HEK293 (cell line): ENCODE results near the gene SLC25A26.

Source experiments
- CTCF ChIA-PET: fragments of 350-600 bp; formaldehyde crosslinking; extraction: SDS; loops from one replicate; lab custom pipeline; 2021; ENCODE audit warnings: antibody characterized with exemption; lab: Yijun Ruan, JAX
- POLR2A ChIA-PET: fragments of 300-600 bp; formaldehyde crosslinking; extraction: SDS; loops from one replicate; lab custom pipeline; 2020; ENCODE audit warnings: antibody characterized with exemption, inconsistent platforms; lab: Yijun Ruan, JAX
- H3K27ac ChIP-seq: fragments of 200-500 bp; sonication (Bioruptor generic); 2 replicates; pipeline ENCODE4 v1.5.1; 2014; ENCODE audit warnings: low read depth, low read length, control low read depth, inconsistent platforms; ENCODE audit errors: extremely low read depth
- H3K36me3 ChIP-seq, 2 experiments: fragments of 200-500 bp in 1 of 2; sonication (Bioruptor generic) in 1 of 2; 1 replicate in 1 of 2; 2 replicates in 1 of 2; pipeline ENCODE4 v1.5.1; 2014 to 2017; ENCODE audit warnings: inconsistent platforms in 2 of 2, low read length in 2 of 2; ENCODE audit not compliant: control insufficient read depth in 2 of 2, insufficient read depth in 1 of 2
- H3K4me1 ChIP-seq: fragments of 200-500 bp; sonication (Bioruptor generic); 2 replicates; pipeline ENCODE4 v1.5.1; 2014; ENCODE audit warnings: mild to moderate bottlenecking, low read length, inconsistent platforms; ENCODE audit not compliant: control insufficient read depth, insufficient read depth
- H3K4me3 ChIP-seq: 2 replicates; pipeline ENCODE4 v1.5.1; 2011; ENCODE audit warnings: low read depth, mild to moderate bottlenecking, control low read depth, low read length, moderate library complexity
- H3K9me3 ChIP-seq: fragments of 200-500 bp; sonication (Bioruptor generic); 2 replicates; pipeline ENCODE4 v1.5.1; 2014; ENCODE audit warnings: low read depth, low read length, inconsistent platforms; ENCODE audit not compliant: control insufficient read depth, insufficient read depth
- ATF2 ChIP-seq: fragments of 450-650 bp; formaldehyde crosslinking; IDR thresholded peaks from 2 replicates; pipeline ENCODE4 v1.5.1; 2016; ENCODE audit warnings: missing biosample characterization, missing genetic modification characterization, low read depth
- KLF9 ChIP-seq: fragments of 450-650 bp; formaldehyde crosslinking; IDR thresholded peaks from 2 replicates; pipeline ENCODE4 v1.5.1; 2016; ENCODE audit warnings: missing biosample characterization, missing genetic modification characterization, low read depth
- OVOL3 ChIP-seq: fragments of 450-650 bp; formaldehyde crosslinking; IDR thresholded peaks from 2 replicates; pipeline ENCODE4 v1.5.1; 2016; ENCODE audit warnings: missing biosample characterization, missing genetic modification characterization
- PRDM1 ChIP-seq: fragments of 450-650 bp; formaldehyde crosslinking; IDR thresholded peaks from 2 replicates; pipeline ENCODE4; 2016; ENCODE audit warnings: missing biosample characterization, missing genetic modification characterization
- PRDM4 ChIP-seq: fragments of 450-650 bp; formaldehyde crosslinking; IDR thresholded peaks from 2 replicates; pipeline ENCODE4 v1.5.1; 2017; ENCODE audit warnings: missing biosample characterization, missing genetic modification characterization
- SP2 ChIP-seq: fragments of 450-650 bp; formaldehyde crosslinking; IDR thresholded peaks from 2 replicates; pipeline ENCODE4 v1.5.1; 2016; ENCODE audit warnings: missing biosample characterization, missing genetic modification characterization
- ZBTB17 ChIP-seq: fragments of 450-650 bp; formaldehyde crosslinking; IDR thresholded peaks from 2 replicates; pipeline ENCODE4 v1.5.1; 2016; ENCODE audit warnings: missing biosample characterization, missing genetic modification characterization
- ZBTB20 ChIP-seq: fragments of 450-650 bp; formaldehyde crosslinking; IDR thresholded peaks from 2 replicates; pipeline ENCODE4 v1.5.1; 2016; ENCODE audit warnings: missing biosample characterization, missing genetic modification characterization
- ZBTB21 ChIP-seq: fragments of 450-650 bp; formaldehyde crosslinking; IDR thresholded peaks from 2 replicates; pipeline ENCODE4 v1.5.1; 2017; ENCODE audit warnings: missing biosample characterization, missing genetic modification characterization
- ZNF302 ChIP-seq: fragments of 450-650 bp; formaldehyde crosslinking; IDR thresholded peaks from 2 replicates; pipeline ENCODE4 v1.5.1; 2016; ENCODE audit warnings: missing biosample characterization, missing genetic modification characterization, low read depth
- ZNF341 ChIP-seq: fragments of 450-650 bp; formaldehyde crosslinking; IDR thresholded peaks from 2 replicates; pipeline ENCODE4; 2016; ENCODE audit warnings: low read depth, missing biosample characterization, missing genetic modification characterization
- ZNF394 ChIP-seq: fragments of 450-650 bp; formaldehyde crosslinking; IDR thresholded peaks from 2 replicates; pipeline ENCODE4 v1.5.1; 2016; ENCODE audit warnings: missing biosample characterization, missing genetic modification characterization, mild to moderate bottlenecking, moderate library complexity, borderline replicate concordance
- ZNF654 ChIP-seq: fragments of 450-650 bp; formaldehyde crosslinking; IDR thresholded peaks from 2 replicates; pipeline ENCODE4 v1.5.1; 2016; ENCODE audit warnings: low read depth, missing biosample characterization, missing genetic modification characterization
- TF ChIP-seq, protein P1 (sequence below): fragments of 450-650 bp; formaldehyde crosslinking; IDR thresholded peaks from 2 replicates; pipeline ENCODE4 v1.5.1; 2017; ENCODE audit warnings: missing biosample characterization, missing genetic modification characterization
- TF ChIP-seq, protein P2 (sequence below): fragments of 450-650 bp; formaldehyde crosslinking; IDR thresholded peaks from 2 replicates; pipeline ENCODE4; 2016; ENCODE audit warnings: missing biosample characterization, missing genetic modification characterization
- TF ChIP-seq, protein P3 (sequence below): fragments of 450-650 bp; formaldehyde crosslinking; conservative IDR thresholded peaks from 2 replicates; pipeline ENCODE4 v1.5.1; 2016; ENCODE audit warnings: low read depth, missing biosample characterization, missing genetic modification characterization
- TF ChIP-seq, protein P4 (sequence below): fragments of 450-650 bp; formaldehyde crosslinking; IDR thresholded peaks from 2 replicates; pipeline ENCODE4 v1.5.1; 2016; ENCODE audit warnings: missing biosample characterization, missing genetic modification characterization

Gene SLC25A26

DNA sequence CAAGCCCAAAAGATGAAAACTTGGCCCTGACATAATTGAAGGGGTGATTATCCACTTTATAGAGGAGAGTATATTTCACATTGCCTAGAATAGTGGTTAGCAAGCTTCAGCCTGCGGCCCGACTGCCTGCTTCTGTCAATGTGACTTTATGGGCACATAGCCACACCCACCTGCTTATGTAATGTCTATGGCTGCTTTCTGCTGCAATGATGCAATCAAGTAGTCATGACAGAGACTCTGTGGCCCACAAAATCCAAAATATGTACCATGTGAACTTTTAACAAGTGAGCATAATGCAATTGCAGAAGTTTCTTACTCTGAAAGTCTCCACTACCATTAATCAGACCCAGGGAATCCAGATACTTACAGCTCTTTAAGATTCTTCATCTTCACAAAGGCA lies 176.9 kb downstream of the SLC25A26 start (continued):
- peak; percentile 72 for TF ChIP-seq KLF9 (tag by site-specific recombination)
- TF ChIP-seq ATF2: peak; percentile 67
- TF ChIP-seq, protein P1, sequence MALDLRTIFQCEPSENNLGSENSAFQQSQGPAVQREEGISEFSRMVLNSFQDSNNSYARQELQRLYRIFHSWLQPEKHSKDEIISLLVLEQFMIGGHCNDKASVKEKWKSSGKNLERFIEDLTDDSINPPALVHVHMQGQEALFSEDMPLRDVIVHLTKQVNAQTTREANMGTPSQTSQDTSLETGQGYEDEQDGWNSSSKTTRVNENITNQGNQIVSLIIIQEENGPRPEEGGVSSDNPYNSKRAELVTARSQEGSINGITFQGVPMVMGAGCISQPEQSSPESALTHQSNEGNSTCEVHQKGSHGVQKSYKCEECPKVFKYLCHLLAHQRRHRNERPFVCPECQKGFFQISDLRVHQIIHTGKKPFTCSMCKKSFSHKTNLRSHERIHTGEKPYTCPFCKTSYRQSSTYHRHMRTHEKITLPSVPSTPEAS (tag by site-specific recombination): no peak
- no peak for TF ChIP-seq PRDM1 (tag by site-specific recombination)
- TF ChIP-seq, protein P2, sequence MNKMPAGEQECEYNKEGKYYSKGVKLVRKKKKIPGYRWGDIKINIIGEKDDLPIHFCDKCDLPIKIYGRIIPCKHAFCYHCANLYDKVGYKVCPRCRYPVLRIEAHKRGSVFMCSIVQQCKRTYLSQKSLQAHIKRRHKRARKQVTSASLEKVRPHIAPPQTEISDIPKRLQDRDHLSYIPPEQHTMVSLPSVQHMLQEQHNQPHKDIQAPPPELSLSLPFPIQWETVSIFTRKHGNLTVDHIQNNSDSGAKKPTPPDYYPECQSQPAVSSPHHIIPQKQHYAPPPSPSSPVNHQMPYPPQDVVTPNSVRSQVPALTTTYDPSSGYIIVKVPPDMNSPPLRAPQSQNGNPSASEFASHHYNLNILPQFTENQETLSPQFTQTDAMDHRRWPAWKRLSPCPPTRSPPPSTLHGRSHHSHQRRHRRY (tag by site-specific recombination): no peak
- TF ChIP-seq ZBTB21: peak; percentile 43; the same call in 1 of the 2 replicates
- TF ChIP-seq, protein P3, sequence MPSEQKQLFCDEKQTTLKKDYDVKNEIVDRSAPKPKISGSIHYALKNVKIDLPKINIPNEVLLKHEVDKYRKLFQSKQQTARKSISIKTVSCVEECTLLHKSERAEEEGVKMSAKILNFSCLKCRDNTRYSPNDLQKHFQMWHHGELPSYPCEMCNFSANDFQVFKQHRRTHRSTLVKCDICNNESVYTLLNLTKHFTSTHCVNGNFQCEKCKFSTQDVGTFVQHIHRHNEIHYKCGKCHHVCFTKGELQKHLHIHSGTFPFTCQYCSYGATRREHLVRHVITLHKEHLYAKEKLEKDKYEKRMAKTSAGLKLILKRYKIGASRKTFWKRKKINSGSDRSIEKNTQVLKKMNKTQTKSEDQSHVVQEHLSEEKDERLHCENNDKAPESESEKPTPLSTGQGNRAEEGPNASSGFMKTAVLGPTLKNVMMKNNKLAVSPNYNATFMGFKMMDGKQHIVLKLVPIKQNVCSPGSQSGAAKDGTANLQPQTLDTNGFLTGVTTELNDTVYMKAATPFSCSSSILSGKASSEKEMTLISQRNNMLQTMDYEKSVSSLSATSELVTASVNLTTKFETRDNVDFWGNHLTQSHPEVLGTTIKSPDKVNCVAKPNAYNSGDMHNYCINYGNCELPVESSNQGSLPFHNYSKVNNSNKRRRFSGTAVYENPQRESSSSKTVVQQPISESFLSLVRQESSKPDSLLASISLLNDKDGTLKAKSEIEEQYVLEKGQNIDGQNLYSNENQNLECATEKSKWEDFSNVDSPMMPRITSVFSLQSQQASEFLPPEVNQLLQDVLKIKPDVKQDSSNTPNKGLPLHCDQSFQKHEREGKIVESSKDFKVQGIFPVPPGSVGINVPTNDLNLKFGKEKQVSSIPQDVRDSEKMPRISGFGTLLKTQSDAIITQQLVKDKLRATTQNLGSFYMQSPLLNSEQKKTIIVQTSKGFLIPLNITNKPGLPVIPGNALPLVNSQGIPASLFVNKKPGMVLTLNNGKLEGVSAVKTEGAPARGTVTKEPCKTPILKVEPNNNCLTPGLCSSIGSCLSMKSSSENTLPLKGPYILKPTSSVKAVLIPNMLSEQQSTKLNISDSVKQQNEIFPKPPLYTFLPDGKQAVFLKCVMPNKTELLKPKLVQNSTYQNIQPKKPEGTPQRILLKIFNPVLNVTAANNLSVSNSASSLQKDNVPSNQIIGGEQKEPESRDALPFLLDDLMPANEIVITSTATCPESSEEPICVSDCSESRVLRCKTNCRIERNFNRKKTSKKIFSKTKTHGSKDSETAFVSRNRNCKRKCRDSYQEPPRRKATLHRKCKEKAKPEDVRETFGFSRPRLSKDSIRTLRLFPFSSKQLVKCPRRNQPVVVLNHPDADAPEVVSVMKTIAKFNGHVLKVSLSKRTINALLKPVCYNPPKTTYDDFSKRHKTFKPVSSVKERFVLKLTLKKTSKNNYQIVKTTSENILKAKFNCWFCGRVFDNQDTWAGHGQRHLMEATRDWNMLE (tag by site-specific recombination): peak; percentile 49; the same call in 1 of the 2 replicates
- TF ChIP-seq, all 188 proteins: peak for 8

- Histone ChIP-seq H3K36me3 (peaks cover 0 to 69% of the 10 kb centered on the region in 2 experiments; a peak in 1 of 3 replicates), H3K27ac (no peak overlapping the region)
Observed at GRCh38 chr3:66398228-66399025, 177.6 kb downstream of the SLC25A26 start.

More at GRCh38 chr3:66398228-66399025, 177.6 kb downstream of the SLC25A26 start:
- H3K4me3 ChIP-seq: no peak overlapping the region
- no peaks in the 10 kb centered on the region for H3K4me1 ChIP-seq
- TF ChIP-seq ZNF654: no peak
- TF ChIP-seq ZBTB20 (tag by site-specific recombination): no peak
- no peak for TF ChIP-seq SP2 (tag by site-specific recombination)
- no peak for TF ChIP-seq ZNF341
- TF ChIP-seq ZNF394 (tag by site-specific recombination): no peak
- TF ChIP-seq, protein P4, sequence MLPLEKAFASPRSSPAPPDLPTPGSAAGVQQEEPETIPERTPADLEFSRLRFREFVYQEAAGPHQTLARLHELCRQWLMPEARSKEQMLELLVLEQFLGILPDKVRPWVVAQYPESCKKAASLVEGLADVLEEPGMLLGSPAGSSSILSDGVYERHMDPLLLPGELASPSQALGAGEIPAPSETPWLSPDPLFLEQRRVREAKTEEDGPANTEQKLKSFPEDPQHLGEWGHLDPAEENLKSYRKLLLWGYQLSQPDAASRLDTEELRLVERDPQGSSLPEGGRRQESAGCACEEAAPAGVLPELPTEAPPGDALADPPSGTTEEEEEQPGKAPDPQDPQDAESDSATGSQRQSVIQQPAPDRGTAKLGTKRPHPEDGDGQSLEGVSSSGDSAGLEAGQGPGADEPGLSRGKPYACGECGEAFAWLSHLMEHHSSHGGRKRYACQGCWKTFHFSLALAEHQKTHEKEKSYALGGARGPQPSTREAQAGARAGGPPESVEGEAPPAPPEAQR (tag by site-specific recombination): no peak
- TF ChIP-seq PRDM4 (tag by site-specific recombination): no peak
- TF ChIP-seq ZNF302 (tag by site-specific recombination): no peak
- TF ChIP-seq ZBTB17 (tag by site-specific recombination): no peak
- TF ChIP-seq OVOL3 (tag by site-specific recombination): no peak
- POLR2A ChIA-PET: no interaction called here
- H3K9me3 ChIP-seq: no peaks in the 10 kb centered on the region
- CTCF ChIA-PET: interaction anchor here (0.6 to 1.5 kb wide), 4 partner anchors 9 to 424 kb away, joined by 3 to 6 read pairs (median 4); no protein-coding TSS in a partner anchor
